ENCODE results near the gene RGN. TPM values are rescaled to one million over a fixed set of nuclear protein-coding genes. Genes with fewer than 3 reads are reported as not detected.

The RGN gene
- total and polyA plus RNA-seq, 2 donors (not counting 3 experiments of a cell fraction or from before 2014, with no cell fraction given), result 0.58 to 0.73 TPM

GRCh38 chrX:47060708-47061107 lies 17.5 kb upstream of the RGN start:
- Histone ChIP-seq H2AFZ (ENCODE audit: low read depth, low read length) (no peak overlapping the region), H3K4me3 (replicated peaks in 1 of 3; ENCODE audit: insufficient read depth in 1 of 3, low read depth in 1 of 3, low read length in 3 of 3) (no peak overlapping the region), H3K9me1 (replicated peaks; ENCODE audit: control insufficient read depth, extremely low read depth, insufficient read depth, low read length) (no peaks in the 10 kb centered on the region), H3K9me3 (replicated peaks; ENCODE audit: control insufficient read depth, insufficient read depth, low read length) (no peaks in the 10 kb centered on the region), H3K27ac (ENCODE audit: insufficient read depth, low read depth, low read length) (no peak overlapping the region), H3K27me3 (ENCODE audit: control insufficient read depth in 2 of 2, insufficient read depth in 2 of 2, low read length in 2 of 2) (no peaks in the 10 kb centered on the region), H3K9ac (replicated peaks; ENCODE audit: extremely low read depth, insufficient read depth, low read length) (no peak overlapping the region), H3K4me1 (ENCODE audit: control insufficient read depth, extremely low read depth, insufficient read depth, low read length) (no peaks in the 10 kb centered on the region), H3K79me2 (ENCODE audit: control insufficient read depth, insufficient read depth, low read length) (no peaks in the 10 kb centered on the region), H4K20me1 (replicated peaks; ENCODE audit: control insufficient read depth, extremely low read depth, insufficient read depth, low read length) (no peaks in the 10 kb centered on the region), H3K36me3 (ENCODE audit: control insufficient read depth in 2 of 2, extremely low read depth in 1 of 2, insufficient read depth in 2 of 2, low read length in 2 of 2) (peaks cover 0 to 4% of the 10 kb centered on the region in 2 experiments), H3K4me2 (ENCODE audit: insufficient read depth, low read length) (no peak overlapping the region)
- CTCF ChIA-PET, result no interaction called here
- intact Hi-C loops (cut with micrococcal nuclease) (no loop called here), dilution Hi-C loops (cut with MboI; ENCODE audit: extremely low pct_ligation_motif_present, low sequenced_read_pairs) (no loop called here)
- TF ChIP-seq EZH2 (IDR thresholded peaks at IDR 0.05; ENCODE audit: borderline replicate concordance, low read depth, low read length, severe bottlenecking) (no peak), FOS (IDR thresholded peaks at IDR 0.05; ENCODE audit: borderline replicate concordance, insufficient read depth, low read length) (no peak), GATA2 (IDR thresholded peaks at IDR 0.05; ENCODE audit: insufficient read depth, insufficient read length, low read depth, low read length) (no peak), CTCF (IDR thresholded peaks at IDR 0.05; ENCODE audit: extremely low read depth in 1 of 2, insufficient read depth in 1 of 2, low read depth in 1 of 2, low read length in 2 of 2) (no peak), POLR2A (IDR thresholded peaks at IDR 0.05; ENCODE audit: low read depth, low read length) (no peak), POLR2AphosphoS5 (IDR thresholded peaks at IDR 0.05; ENCODE audit: insufficient read depth, low read depth, low read length) (no peak), MYC (IDR thresholded peaks at IDR 0.05; ENCODE audit: low read depth, low read length) (no peak), JUN (IDR thresholded peaks at IDR 0.05; ENCODE audit: borderline replicate concordance, insufficient read depth, insufficient read length, low read depth) (no peak), MAX (IDR thresholded peaks at IDR 0.05; ENCODE audit: insufficient read depth, insufficient read length) (no peak)
- no TSS peak for BruUV-seq (replicated peaks)
- POLR2A ChIA-PET, result interaction anchor here (0.7 kb wide), 1 partner anchor 167 kb away, joined by 3 read pairs; no protein-coding TSS in a partner anchor
- DNase-seq (ENCODE audit: low read depth, low spot score) (no peak), FAIRE-seq (no peak)
